ENCODE measurements around the gene ING1. TPM values are rescaled to one million over a fixed set of nuclear protein-coding genes. Genes with fewer than 3 reads are reported as not detected.

The ING1 gene
- polyA plus RNA-seq, 1 donor = 15.1 TPM

- Histone ChIP-seq H3K4me1 (ENCODE audit: control insufficient read depth, insufficient read depth, low read length) (no peaks in the 10 kb centered on the region), H3K4me3 (ENCODE audit: low read length) (no peak overlapping the region), H3K36me3 (ENCODE audit: control insufficient read depth, insufficient read depth, low read length) (peaks cover 59% of the 10 kb centered on the region), H3K9me3 (ENCODE audit: control insufficient read depth, low read depth, low read length) (no peaks in the 10 kb centered on the region), H3K27me3 (ENCODE audit: control insufficient read depth, insufficient read depth, low read length) (no peaks in the 10 kb centered on the region), H3K27ac (ENCODE audit: low read length) (no peak overlapping the region)
- DNase-seq = no peak
- WGBS (ENCODE audit: insufficient coverage, low lambda C conversion rate) = no CpG with 5 or more reads among the region's 28 CpGs
Measured at GRCh38 chr13:110677731-110678545, 35.6 kb upstream of the ING1 start.

GRCh38 chr13:110680852-110681251 is 32.6 kb upstream of the ING1 start:
- H3K27me3 ChIP-seq (ENCODE audit: control insufficient read depth, insufficient read depth, low read length) = no peaks in the 10 kb centered on the region
- peaks cover 18% of the 10 kb centered on the region for H3K4me1 ChIP-seq (ENCODE audit: control insufficient read depth, insufficient read depth, low read length)
- no peak overlapping the region for H3K4me3 ChIP-seq (ENCODE audit: low read length)
- H3K9me3 ChIP-seq (ENCODE audit: control insufficient read depth, low read depth, low read length) = no peaks in the 10 kb centered on the region
- H3K27ac ChIP-seq (ENCODE audit: low read length) = no peak overlapping the region
- WGBS (ENCODE audit: insufficient coverage, low lambda C conversion rate) = no CpG with 5 or more reads among the region's 7 CpGs
- H3K36me3 ChIP-seq (ENCODE audit: control insufficient read depth, insufficient read depth, low read length) = peaks cover 66% of the 10 kb centered on the region
- no peak for DNase-seq

- WGBS (ENCODE audit: insufficient coverage, low lambda C conversion rate) = no CpG with 5 or more reads among the region's 15 CpGs
- no peak overlapping the region for H3K27ac ChIP-seq (ENCODE audit: low read length)
- no peak overlapping the region for H3K4me3 ChIP-seq (ENCODE audit: low read length)
- H3K36me3 ChIP-seq (ENCODE audit: control insufficient read depth, insufficient read depth, low read length) = peaks cover 66% of the 10 kb centered on the region
- H3K9me3 ChIP-seq (ENCODE audit: control insufficient read depth, low read depth, low read length) = no peaks in the 10 kb centered on the region
- peaks cover 21% of the 10 kb centered on the region for H3K4me1 ChIP-seq (ENCODE audit: control insufficient read depth, insufficient read depth, low read length)
- no peak for DNase-seq
- no peaks in the 10 kb centered on the region for H3K27me3 ChIP-seq (ENCODE audit: control insufficient read depth, insufficient read depth, low read length)
Measured at GRCh38 chr13:110681868-110682550, 31.5 kb upstream of the ING1 start.

- Histone ChIP-seq H3K36me3 (ENCODE audit: control insufficient read depth, insufficient read depth, low read length) (peaks cover 69% of the 10 kb centered on the region), H3K4me3 (ENCODE audit: low read length) (no peak overlapping the region), H3K27ac (ENCODE audit: low read length) (no peak overlapping the region), H3K27me3 (ENCODE audit: control insufficient read depth, insufficient read depth, low read length) (no peaks in the 10 kb centered on the region), H3K4me1 (ENCODE audit: control insufficient read depth, insufficient read depth, low read length) (peaks cover 21% of the 10 kb centered on the region), H3K9me3 (ENCODE audit: control insufficient read depth, low read depth, low read length) (no peaks in the 10 kb centered on the region)
- no peak for DNase-seq
- WGBS (ENCODE audit: insufficient coverage, low lambda C conversion rate) = no CpG with 5 or more reads among the region's 12 CpGs
Measured at GRCh38 chr13:110682746-110683145, 30.8 kb upstream of the ING1 start.

- H3K4me1 ChIP-seq (ENCODE audit: control insufficient read depth, insufficient read depth, low read length) = peaks cover 21% of the 10 kb centered on the region
- peaks cover 69% of the 10 kb centered on the region for H3K36me3 ChIP-seq (ENCODE audit: control insufficient read depth, insufficient read depth, low read length)
- WGBS (ENCODE audit: insufficient coverage, low lambda C conversion rate) = 91% methylated on average over 1 of the region's 5 CpGs
- no peaks in the 10 kb centered on the region for H3K27me3 ChIP-seq (ENCODE audit: control insufficient read depth, insufficient read depth, low read length)
- peak overlapping the region; percentile 83 for H3K27ac ChIP-seq (ENCODE audit: low read length)
- DNase-seq = peak in 1 of 2 donors; percentile 24
- H3K4me3 ChIP-seq (ENCODE audit: low read length) = no peak overlapping the region
- H3K9me3 ChIP-seq (ENCODE audit: control insufficient read depth, low read depth, low read length) = no peaks in the 10 kb centered on the region
Measured at GRCh38 chr13:110683203-110683883, 30.2 kb upstream of the ING1 start.

GRCh38 chr13:110683921-110684320 is 29.6 kb upstream of the ING1 start:
- Histone ChIP-seq H3K4me1 (ENCODE audit: control insufficient read depth, insufficient read depth, low read length) (peaks cover 21% of the 10 kb centered on the region), H3K9me3 (ENCODE audit: control insufficient read depth, low read depth, low read length) (no peaks in the 10 kb centered on the region), H3K27me3 (ENCODE audit: control insufficient read depth, insufficient read depth, low read length) (no peaks in the 10 kb centered on the region), H3K36me3 (ENCODE audit: control insufficient read depth, insufficient read depth, low read length) (peaks cover 68% of the 10 kb centered on the region), H3K4me3 (ENCODE audit: low read length) (no peak overlapping the region), H3K27ac (ENCODE audit: low read length) (peak overlapping the region; percentile 83)
- WGBS (ENCODE audit: insufficient coverage, low lambda C conversion rate) = no CpG with 5 or more reads among the region's 5 CpGs
- DNase-seq = no peak

- Histone ChIP-seq H3K4me3 (ENCODE audit: low read length) (no peak overlapping the region), H3K4me1 (ENCODE audit: control insufficient read depth, insufficient read depth, low read length) (peaks cover 21% of the 10 kb centered on the region), H3K27me3 (ENCODE audit: control insufficient read depth, insufficient read depth, low read length) (no peaks in the 10 kb centered on the region), H3K27ac (ENCODE audit: low read length) (peak overlapping the region; percentile 83), H3K36me3 (ENCODE audit: control insufficient read depth, insufficient read depth, low read length) (peaks cover 73% of the 10 kb centered on the region), H3K9me3 (ENCODE audit: control insufficient read depth, low read depth, low read length) (no peaks in the 10 kb centered on the region)
- no CpG with 5 or more reads among the region's 8 CpGs for WGBS (ENCODE audit: insufficient coverage, low lambda C conversion rate)
- peak; percentile 12 to 65 for DNase-seq
Measured at GRCh38 chr13:110684388-110685056, 29.0 kb upstream of the ING1 start.

- Histone ChIP-seq H3K9me3 (ENCODE audit: control insufficient read depth, low read depth, low read length) (no peaks in the 10 kb centered on the region), H3K36me3 (ENCODE audit: control insufficient read depth, insufficient read depth, low read length) (peaks cover 73% of the 10 kb centered on the region), H3K4me1 (ENCODE audit: control insufficient read depth, insufficient read depth, low read length) (peaks cover 21% of the 10 kb centered on the region), H3K4me3 (ENCODE audit: low read length) (no peak overlapping the region), H3K27ac (ENCODE audit: low read length) (peak overlapping the region; percentile 83), H3K27me3 (ENCODE audit: control insufficient read depth, insufficient read depth, low read length) (no peaks in the 10 kb centered on the region)
- 50% methylated on average over 2 of the region's 11 CpGs for WGBS (ENCODE audit: insufficient coverage, low lambda C conversion rate)
- peak; percentile 60 to 77 for DNase-seq
Measured at GRCh38 chr13:110685305-110686020, 28.0 kb upstream of the ING1 start.

GRCh38 chr13:110687736-110688135 is 25.8 kb upstream of the ING1 start:
- no CpG with 5 or more reads among the region's 16 CpGs for WGBS (ENCODE audit: insufficient coverage, low lambda C conversion rate)
- Histone ChIP-seq H3K4me3 (ENCODE audit: low read length) (no peak overlapping the region), H3K4me1 (ENCODE audit: control insufficient read depth, insufficient read depth, low read length) (peaks cover 21% of the 10 kb centered on the region), H3K27me3 (ENCODE audit: control insufficient read depth, insufficient read depth, low read length) (no peaks in the 10 kb centered on the region), H3K9me3 (ENCODE audit: control insufficient read depth, low read depth, low read length) (no peaks in the 10 kb centered on the region), H3K36me3 (ENCODE audit: control insufficient read depth, insufficient read depth, low read length) (peaks cover 62% of the 10 kb centered on the region), H3K27ac (ENCODE audit: low read length) (no peak overlapping the region)
- no peak for DNase-seq

Data from large intestine (tissue), 3 donors.